Measurements from ENCODE around the gene TOMM34. TPM values are rescaled to one million over a fixed set of nuclear protein-coding genes. Genes with fewer than 3 reads are reported as not detected.

The TOMM34 gene
- total and polyA plus RNA-seq, 2 of the 13 experiments (the other 11 are each of a cell fraction or from before 2014, with no cell fraction given) = 36.2 to 52.0 TPM

GRCh38 chr20:44966030-44966961 lies 6.1 kb upstream of the TOMM34 start, which contains the start of gene STK4 (continued):
- TF ChIP-seq HMGXB3 (CRISPR knock-in tag; IDR thresholded peaks at IDR 0.05; ENCODE audit: borderline replicate concordance) = peak; percentile 71
- TF ChIP-seq PITX1 (CRISPR knock-in tag; IDR thresholded peaks at IDR 0.05) = peak; percentile 91
- TF ChIP-seq SIX4 (CRISPR knock-in tag; IDR thresholded peaks at IDR 0.05) = peak; percentile 58
- TF ChIP-seq SOX13 (IDR thresholded peaks at IDR 0.05) = peak; percentile 53; the same call in 1 of the 2 replicates
- peak; percentile 49 to 79; a peak in 2 of 4 replicates for TF ChIP-seq SOX13 (CRISPR knock-in tag; conservative IDR thresholded peaks at IDR 0.05 in 1 of 2, IDR thresholded peaks at IDR 0.05 in 1 of 2)
- TF ChIP-seq REL (CRISPR knock-in tag; conservative IDR thresholded peaks at IDR 0.05) = peak; percentile 97
- TF ChIP-seq ZNF773 (CRISPR knock-in tag; IDR thresholded peaks at IDR 0.05; ENCODE audit: borderline replicate concordance) = no peak
- peak; percentile 84 for TF ChIP-seq ESRRA (CRISPR knock-in tag; IDR thresholded peaks at IDR 0.05; ENCODE audit: low read depth)
- no peak; the same call in 1 of the 2 replicates for TF ChIP-seq ATF6 (CRISPR knock-in tag; conservative IDR thresholded peaks at IDR 0.05)
- peak; percentile 92 for TF ChIP-seq E2F5 (CRISPR knock-in tag; conservative IDR thresholded peaks at IDR 0.05)
- TF ChIP-seq ZBTB2 (CRISPR knock-in tag; IDR thresholded peaks at IDR 0.05; ENCODE audit: low read depth) = peak; percentile 95
- TF ChIP-seq KDM5A (IDR thresholded peaks at IDR 0.05; ENCODE audit: borderline replicate concordance, low read length) = peak; percentile 86
- no peak for TF ChIP-seq ISX (CRISPR knock-in tag; conservative IDR thresholded peaks at IDR 0.05)
- TF ChIP-seq NONO (IDR thresholded peaks at IDR 0.05) = no peak
- peak; percentile 99 for TF ChIP-seq NONO (CRISPR knock-in tag; conservative IDR thresholded peaks at IDR 0.05)
- peak; percentile 84; the same call in 1 of the 2 replicates for TF ChIP-seq MIER2 (CRISPR knock-in tag; IDR thresholded peaks at IDR 0.05)
- TF ChIP-seq ISL2 (CRISPR knock-in tag; IDR thresholded peaks at IDR 0.05) = peak; percentile 85
- peak; percentile 98 for TF ChIP-seq HINFP (CRISPR knock-in tag; IDR thresholded peaks at IDR 0.05; ENCODE audit: low read depth)
